ENCODE data around the gene CACNB2. TPM values are rescaled to one million over a fixed set of nuclear protein-coding genes. Genes with fewer than 3 reads are reported as not detected.

CACNB2 gene
- total RNA-seq, 2 donors from 2014 or later, result 12.5 to 12.7 TPM

- Histone ChIP-seq H3K4me1 (peaks cover 18% of the 10 kb centered on the region), H3K4me3 (no peak overlapping the region), H3K27ac (peak overlapping the region in 3 of 4 donors; percentile 57 to 72 (median 68)), H3K36me3 (replicated peaks in 1 of 2; ENCODE audit: insufficient read depth in 1 of 2, low read depth in 2 of 2) (no peaks in the 10 kb centered on the region), H3K9me3 (no peaks in the 10 kb centered on the region), H3K27me3 (no peaks in the 10 kb centered on the region)
- WGBS, 2 donors, result 10 to 12% methylated on average over 7 of the region's 7 CpGs
- ATAC-seq, result peak; percentile 88
- intact Hi-C loops (cut with DNase I), result no loop called here
- DNase-seq, result peak in 1 of 4 donors; percentile 28
- TF ChIP-seq POLR2A (IDR thresholded peaks at IDR 0.05) (no peak), CTCF (IDR thresholded peaks at IDR 0.05) (peak in 6 of 7 experiments; percentile 27 to 63 (median 58))
Observed at GRCh38 chr10:18312374-18313139, 172.3 kb downstream of the CACNB2 start.

DNA sequence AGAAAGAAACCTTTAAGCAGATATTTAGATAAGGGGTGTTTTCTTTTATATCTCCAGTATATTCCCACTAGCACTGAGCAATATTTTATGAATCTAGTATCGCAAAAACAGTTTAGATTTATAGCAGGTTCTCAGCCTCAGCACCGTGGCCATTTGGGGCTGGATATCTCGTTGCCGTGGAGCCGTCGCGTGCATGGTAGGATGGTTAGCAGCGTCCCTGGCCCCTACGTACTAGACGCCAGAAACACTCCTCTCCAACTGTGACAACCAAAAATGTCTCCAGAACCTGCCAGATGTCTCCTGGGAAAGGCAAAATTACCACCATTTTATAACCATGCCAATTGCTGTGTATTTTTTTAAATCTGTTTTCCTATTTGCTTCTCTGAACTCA is 172.9 kb downstream of the CACNB2 start:
- no peak overlapping the region for H3K4me3 ChIP-seq
- DNase-seq (peak in 1 of 4 donors; percentile 23), ATAC-seq (peak; percentile 29)
- H3K36me3 ChIP-seq (replicated peaks in 1 of 2; ENCODE audit: insufficient read depth in 1 of 2, low read depth in 2 of 2), result no peaks in the 10 kb centered on the region
- TF ChIP-seq CTCF (IDR thresholded peaks at IDR 0.05) (no peak), POLR2A (IDR thresholded peaks at IDR 0.05) (no peak)
- H3K27me3 ChIP-seq, result no peaks in the 10 kb centered on the region
- no peaks in the 10 kb centered on the region for H3K9me3 ChIP-seq
- WGBS, 2 donors, result 36 to 55% methylated on average over 10 of the region's 10 CpGs
- peak overlapping the region in 3 of 4 donors; percentile 57 to 72 (median 68) for H3K27ac ChIP-seq
- intact Hi-C loops (cut with DNase I), result no loop called here
- H3K4me1 ChIP-seq, result peaks cover 18% of the 10 kb centered on the region

GRCh38 chr10:18313626-18314025 is 173.4 kb downstream of the CACNB2 start:
- no peaks in the 10 kb centered on the region for H3K27me3 ChIP-seq
- H3K27ac ChIP-seq, result peak overlapping the region in 3 of 4 donors; percentile 57 to 72 (median 68)
- intact Hi-C loops (cut with DNase I), result no loop called here
- WGBS, 2 donors, result 16 to 17% methylated on average over 6 of the region's 6 CpGs
- no peaks in the 10 kb centered on the region for H3K9me3 ChIP-seq
- no peak for DNase-seq
- no peak overlapping the region for H3K4me3 ChIP-seq
- TF ChIP-seq CTCF (IDR thresholded peaks at IDR 0.05) (no peak), POLR2A (IDR thresholded peaks at IDR 0.05) (no peak)
- peak; percentile 47 for ATAC-seq
- peaks cover 18% of the 10 kb centered on the region for H3K4me1 ChIP-seq
- no peaks in the 10 kb centered on the region for H3K36me3 ChIP-seq (replicated peaks in 1 of 2; ENCODE audit: insufficient read depth in 1 of 2, low read depth in 2 of 2)

DNA sequence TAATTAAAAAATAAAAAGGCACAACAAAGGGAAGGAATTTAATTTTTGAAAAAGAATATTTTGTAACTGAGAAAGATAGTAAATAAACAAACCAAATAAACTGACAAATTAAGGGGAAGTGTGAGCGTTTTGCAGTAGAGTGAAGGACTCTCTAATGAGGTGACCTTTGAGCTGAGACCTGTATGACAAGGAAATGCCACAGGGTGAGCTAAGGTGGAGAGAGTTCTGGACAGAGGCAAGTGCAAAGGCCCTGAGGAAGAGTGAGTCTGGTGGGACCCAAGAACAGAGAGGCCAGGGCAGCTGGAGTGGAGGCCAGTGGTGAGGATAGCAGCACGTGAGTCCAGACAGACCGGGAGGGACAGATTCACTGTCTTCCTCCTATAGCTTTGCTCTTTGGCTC is 179.4 kb downstream of the CACNB2 start:
- no peak overlapping the region for H3K4me3 ChIP-seq
- no peak overlapping the region for H3K27ac ChIP-seq
- no peaks in the 10 kb centered on the region for H3K27me3 ChIP-seq
- no peaks in the 10 kb centered on the region for H3K9me3 ChIP-seq
- ATAC-seq (no peak), DNase-seq (no peak)
- H3K4me1 ChIP-seq, result no peaks in the 10 kb centered on the region
- intact Hi-C loops (cut with DNase I), result no loop called here
- TF ChIP-seq CTCF (IDR thresholded peaks at IDR 0.05) (no peak), POLR2A (IDR thresholded peaks at IDR 0.05) (no peak)
- no peaks in the 10 kb centered on the region for H3K36me3 ChIP-seq (replicated peaks in 1 of 2; ENCODE audit: insufficient read depth in 1 of 2, low read depth in 2 of 2)
- 89 to 94% methylated on average over 3 of the region's 3 CpGs for WGBS, 2 donors

DNA sequence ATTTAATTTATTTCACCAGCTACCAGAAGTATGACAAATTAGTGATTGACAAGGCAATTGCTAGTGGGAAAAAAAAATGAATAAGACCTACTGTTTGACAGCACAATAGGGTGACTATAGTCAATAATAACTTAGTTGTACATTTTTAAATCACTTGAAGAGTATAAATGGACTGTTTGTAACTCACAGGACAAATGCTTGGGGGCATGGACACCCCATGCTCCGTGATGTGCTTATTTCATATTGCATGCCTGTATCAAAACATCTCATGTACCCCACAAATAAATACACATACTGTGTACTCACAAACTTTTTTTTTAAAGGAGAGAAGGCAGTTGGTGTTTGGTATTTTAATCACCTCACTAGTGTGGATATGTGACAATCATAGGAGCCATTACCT is 181.1 kb downstream of the CACNB2 start:
- H3K27me3 ChIP-seq, result no peaks in the 10 kb centered on the region
- DNase-seq (no peak), ATAC-seq (no peak)
- H3K36me3 ChIP-seq (replicated peaks in 1 of 2; ENCODE audit: insufficient read depth in 1 of 2, low read depth in 2 of 2), result no peaks in the 10 kb centered on the region
- H3K4me3 ChIP-seq, result no peak overlapping the region
- WGBS, 2 donors, result 87 to 90% methylated on average over 1 of the region's 1 CpG
- no peak overlapping the region for H3K27ac ChIP-seq
- intact Hi-C loops (cut with DNase I), result no loop called here
- H3K9me3 ChIP-seq, result no peaks in the 10 kb centered on the region
- peaks cover 8% of the 10 kb centered on the region for H3K4me1 ChIP-seq
- TF ChIP-seq POLR2A (IDR thresholded peaks at IDR 0.05), result no peak
- TF ChIP-seq CTCF (IDR thresholded peaks at IDR 0.05), result no peak
